ENCODE data around the gene ADGRG7.
A peak's percentile ranks its signal among the peaks of the same experiment; 100 is the strongest.

- TF ChIP-seq POLR2A (IDR thresholded peaks at IDR 0.05; ENCODE audit: low read length) (no peak), ZFP36 (IDR thresholded peaks at IDR 0.05; ENCODE audit: borderline replicate concordance, partially characterized antibody) (no peak), KDM1A (IDR thresholded peaks at IDR 0.05; ENCODE audit: low read depth) (no peak)
- TF ChIP-seq, protein P1, sequence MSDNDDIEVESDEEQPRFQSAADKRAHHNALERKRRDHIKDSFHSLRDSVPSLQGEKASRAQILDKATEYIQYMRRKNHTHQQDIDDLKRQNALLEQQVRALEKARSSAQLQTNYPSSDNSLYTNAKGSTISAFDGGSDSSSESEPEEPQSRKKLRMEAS (IDR thresholded peaks at IDR 0.05) = no peak
- TF ChIP-seq, protein P2, sequence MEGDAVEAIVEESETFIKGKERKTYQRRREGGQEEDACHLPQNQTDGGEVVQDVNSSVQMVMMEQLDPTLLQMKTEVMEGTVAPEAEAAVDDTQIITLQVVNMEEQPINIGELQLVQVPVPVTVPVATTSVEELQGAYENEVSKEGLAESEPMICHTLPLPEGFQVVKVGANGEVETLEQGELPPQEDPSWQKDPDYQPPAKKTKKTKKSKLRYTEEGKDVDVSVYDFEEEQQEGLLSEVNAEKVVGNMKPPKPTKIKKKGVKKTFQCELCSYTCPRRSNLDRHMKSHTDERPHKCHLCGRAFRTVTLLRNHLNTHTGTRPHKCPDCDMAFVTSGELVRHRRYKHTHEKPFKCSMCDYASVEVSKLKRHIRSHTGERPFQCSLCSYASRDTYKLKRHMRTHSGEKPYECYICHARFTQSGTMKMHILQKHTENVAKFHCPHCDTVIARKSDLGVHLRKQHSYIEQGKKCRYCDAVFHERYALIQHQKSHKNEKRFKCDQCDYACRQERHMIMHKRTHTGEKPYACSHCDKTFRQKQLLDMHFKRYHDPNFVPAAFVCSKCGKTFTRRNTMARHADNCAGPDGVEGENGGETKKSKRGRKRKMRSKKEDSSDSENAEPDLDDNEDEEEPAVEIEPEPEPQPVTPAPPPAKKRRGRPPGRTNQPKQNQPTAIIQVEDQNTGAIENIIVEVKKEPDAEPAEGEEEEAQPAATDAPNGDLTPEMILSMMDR (IDR thresholded peaks at IDR 0.05) = peak; percentile 8; the same call in 1 of the 3 replicates
These were observed 101.0 kb downstream of the ADGRG7 start for GRCh38 chr3:100710261-100710968.
